ENCODE data around the gene FHIP1A. TPM values are rescaled to one million over a fixed set of nuclear protein-coding genes. Genes with fewer than 3 reads are reported as not detected.

Gene FHIP1A
- total RNA-seq, 2 donors from 2014 or later, result 20.2 to 22.1 TPM

DNA sequence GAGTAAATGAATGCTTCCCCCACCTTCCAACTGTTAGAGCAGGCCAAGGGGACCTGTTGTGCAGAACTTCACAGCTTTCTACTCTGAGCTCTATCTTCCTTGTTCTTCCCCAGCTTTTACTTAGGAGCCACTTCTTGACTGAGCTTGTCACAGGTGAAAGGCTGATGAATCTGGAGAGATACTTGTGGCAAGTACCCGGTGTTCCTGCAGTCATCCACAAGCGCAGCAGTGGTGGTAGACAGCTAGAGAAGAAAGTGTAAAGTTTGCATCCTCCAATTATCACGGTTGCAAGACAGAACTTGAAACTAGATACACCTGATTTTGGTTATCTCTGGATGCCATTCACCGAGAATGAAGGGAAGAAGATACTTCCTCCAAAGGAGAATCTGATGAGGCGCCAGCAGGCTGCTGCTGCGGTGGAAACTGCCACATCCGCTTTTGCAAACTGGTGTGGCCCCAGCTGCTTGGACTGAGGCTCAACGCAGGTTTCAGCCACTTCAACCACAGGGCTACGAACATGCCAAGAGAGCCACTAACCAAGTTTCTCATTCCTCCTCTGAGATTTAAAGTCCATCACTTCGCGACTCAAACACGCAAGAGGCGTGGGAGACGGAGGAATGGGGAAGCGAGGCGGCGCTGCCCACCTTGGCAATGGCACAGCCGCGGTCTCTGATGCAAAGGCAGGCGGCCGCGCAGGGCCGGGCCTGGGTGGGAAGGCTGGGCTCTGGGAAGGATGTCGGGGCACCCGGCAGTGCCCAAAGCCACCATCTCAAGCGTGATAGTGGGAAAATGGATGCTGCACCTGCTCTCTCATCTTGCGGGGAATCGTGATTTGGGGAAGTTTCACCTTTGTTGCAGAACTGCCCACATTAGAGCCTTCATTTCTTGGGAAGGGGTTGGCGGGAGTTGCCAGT lies 1.3 kb upstream of the FHIP1A start:
- intact Hi-C loops (cut with DNase I), result no loop called here
- WGBS, result 27% methylated on average over 29 of the region's 29 CpGs
- H3K4me3 ChIP-seq, result peak overlapping the region; percentile 54 to 59
- peak overlapping the region; percentile 81 to 88 for H3K27ac ChIP-seq
- H3K27me3 ChIP-seq (replicated peaks; ENCODE audit: insufficient read depth), result no peaks in the 10 kb centered on the region
- TF ChIP-seq CTCF (IDR thresholded peaks at IDR 0.05), result peak in 2 of 4 experiments; percentile 58 to 68
- TF ChIP-seq POLR2AphosphoS5 (IDR thresholded peaks at IDR 0.05), result peak; percentile 50
- no peak for TF ChIP-seq POLR2A (IDR thresholded peaks at IDR 0.05)
- no peaks in the 10 kb centered on the region for H3K36me3 ChIP-seq
- H3K4me1 ChIP-seq (replicated peaks), result no peaks in the 10 kb centered on the region
- peak; percentile 58 for DNase-seq (ENCODE audit: low spot score)
- H3K9me3 ChIP-seq, result no peaks in the 10 kb centered on the region

GRCh38 chr4:151408380-151408629 lies 671 bp upstream of the FHIP1A start:
- Histone ChIP-seq H3K27ac (peak overlapping the region; percentile 81 to 88), H3K9me3 (no peaks in the 10 kb centered on the region), H3K4me3 (peak overlapping the region; percentile 54 to 59), H3K27me3 (replicated peaks; ENCODE audit: insufficient read depth) (no peaks in the 10 kb centered on the region), H3K4me1 (replicated peaks) (no peaks in the 10 kb centered on the region), H3K36me3 (no peaks in the 10 kb centered on the region)
- TF ChIP-seq POLR2AphosphoS5 (IDR thresholded peaks at IDR 0.05) (no peak), POLR2A (IDR thresholded peaks at IDR 0.05) (no peak), CTCF (IDR thresholded peaks at IDR 0.05) (no peak)
- intact Hi-C loops (cut with DNase I), result no loop called here
- no peak for DNase-seq (ENCODE audit: low spot score)
- 9% methylated on average over 8 of the region's 8 CpGs for WGBS

DNA sequence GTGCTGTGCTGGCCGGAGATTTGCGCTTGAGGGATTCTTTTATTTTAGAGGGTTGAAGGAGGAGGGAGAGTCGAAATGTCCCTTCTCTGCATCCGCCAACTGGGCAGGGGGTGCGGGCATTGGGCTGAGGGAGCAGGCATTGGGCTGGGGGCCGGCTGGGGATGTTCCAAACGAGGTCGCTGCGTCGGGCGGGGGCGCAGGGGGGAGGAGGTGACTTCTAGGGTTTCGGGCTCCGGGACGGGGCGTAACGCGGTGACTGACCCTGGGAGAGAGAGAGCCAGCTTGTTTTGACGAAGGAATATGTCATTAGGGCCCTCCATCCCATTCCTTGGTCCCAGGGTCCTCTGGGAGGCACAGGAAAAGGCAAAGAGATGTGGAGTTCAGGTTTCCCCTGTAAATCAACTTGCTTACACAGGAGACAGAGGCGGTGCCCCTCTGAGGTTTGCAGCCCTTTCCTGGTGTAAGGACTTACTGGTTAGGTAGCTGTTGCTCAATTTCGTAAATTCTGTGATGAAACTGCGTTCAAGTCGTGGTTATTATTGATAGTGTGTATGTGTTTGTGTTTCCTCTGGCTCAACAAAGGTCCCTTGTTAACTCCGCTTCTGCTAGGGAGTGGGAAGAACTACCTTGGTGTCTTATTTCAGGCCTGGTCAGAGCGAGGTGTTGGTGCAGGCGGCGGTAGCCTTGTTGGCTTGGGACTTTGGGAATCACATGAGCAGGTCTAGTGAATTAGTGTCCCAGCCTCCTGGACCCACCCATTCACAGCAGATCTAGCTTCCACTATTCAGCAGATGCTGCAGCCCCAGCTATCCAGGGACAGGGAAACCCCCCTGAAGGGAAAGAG lies 716 bp downstream of the FHIP1A start:
- TF ChIP-seq POLR2A (IDR thresholded peaks at IDR 0.05), result peak; percentile 36
- TF ChIP-seq POLR2AphosphoS5 (IDR thresholded peaks at IDR 0.05), result peak; percentile 49
- TF ChIP-seq CTCF (IDR thresholded peaks at IDR 0.05), result no peak
- whole genome bisulfite sequencing, result 11% methylated on average over 27 of the region's 27 CpGs
- peak; percentile 62 for DNase-seq (ENCODE audit: low spot score)
- intact Hi-C loops (cut with DNase I), result no loop called here
- Histone ChIP-seq H3K36me3 (no peaks in the 10 kb centered on the region), H3K4me3 (peak overlapping the region; percentile 54 to 59), H3K27me3 (replicated peaks; ENCODE audit: insufficient read depth) (no peaks in the 10 kb centered on the region), H3K27ac (peak overlapping the region; percentile 87 to 92), H3K9me3 (no peaks in the 10 kb centered on the region), H3K4me1 (replicated peaks) (no peaks in the 10 kb centered on the region)

GRCh38 chr4:151415978-151416377 lies 7.0 kb downstream of the FHIP1A start:
- Histone ChIP-seq H3K27ac (no peak overlapping the region), H3K9me3 (no peaks in the 10 kb centered on the region), H3K4me1 (replicated peaks) (no peaks in the 10 kb centered on the region), H3K36me3 (no peaks in the 10 kb centered on the region), H3K27me3 (replicated peaks; ENCODE audit: insufficient read depth) (no peaks in the 10 kb centered on the region), H3K4me3 (no peak overlapping the region)
- intact Hi-C loops (cut with DNase I), result no loop called here
- TF ChIP-seq POLR2AphosphoS5 (IDR thresholded peaks at IDR 0.05) (no peak), CTCF (IDR thresholded peaks at IDR 0.05) (no peak), POLR2A (IDR thresholded peaks at IDR 0.05) (no peak)
- no peak for DNase-seq (ENCODE audit: low spot score)

Measured in prostate gland (tissue), 2 donors.